ENCODE data around the gene P2RX4.
"Not testable (repeated sequence)": the region's sequence is repeated elsewhere in the genome, so short reads cannot be mapped to it uniquely, and the experiment has no call there.

The P2RX4 gene, protein sequence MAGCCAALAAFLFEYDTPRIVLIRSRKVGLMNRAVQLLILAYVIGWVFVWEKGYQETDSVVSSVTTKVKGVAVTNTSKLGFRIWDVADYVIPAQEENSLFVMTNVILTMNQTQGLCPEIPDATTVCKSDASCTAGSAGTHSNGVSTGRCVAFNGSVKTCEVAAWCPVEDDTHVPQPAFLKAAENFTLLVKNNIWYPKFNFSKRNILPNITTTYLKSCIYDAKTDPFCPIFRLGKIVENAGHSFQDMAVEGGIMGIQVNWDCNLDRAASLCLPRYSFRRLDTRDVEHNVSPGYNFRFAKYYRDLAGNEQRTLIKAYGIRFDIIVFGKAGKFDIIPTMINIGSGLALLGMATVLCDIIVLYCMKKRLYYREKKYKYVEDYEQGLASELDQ

DNA sequence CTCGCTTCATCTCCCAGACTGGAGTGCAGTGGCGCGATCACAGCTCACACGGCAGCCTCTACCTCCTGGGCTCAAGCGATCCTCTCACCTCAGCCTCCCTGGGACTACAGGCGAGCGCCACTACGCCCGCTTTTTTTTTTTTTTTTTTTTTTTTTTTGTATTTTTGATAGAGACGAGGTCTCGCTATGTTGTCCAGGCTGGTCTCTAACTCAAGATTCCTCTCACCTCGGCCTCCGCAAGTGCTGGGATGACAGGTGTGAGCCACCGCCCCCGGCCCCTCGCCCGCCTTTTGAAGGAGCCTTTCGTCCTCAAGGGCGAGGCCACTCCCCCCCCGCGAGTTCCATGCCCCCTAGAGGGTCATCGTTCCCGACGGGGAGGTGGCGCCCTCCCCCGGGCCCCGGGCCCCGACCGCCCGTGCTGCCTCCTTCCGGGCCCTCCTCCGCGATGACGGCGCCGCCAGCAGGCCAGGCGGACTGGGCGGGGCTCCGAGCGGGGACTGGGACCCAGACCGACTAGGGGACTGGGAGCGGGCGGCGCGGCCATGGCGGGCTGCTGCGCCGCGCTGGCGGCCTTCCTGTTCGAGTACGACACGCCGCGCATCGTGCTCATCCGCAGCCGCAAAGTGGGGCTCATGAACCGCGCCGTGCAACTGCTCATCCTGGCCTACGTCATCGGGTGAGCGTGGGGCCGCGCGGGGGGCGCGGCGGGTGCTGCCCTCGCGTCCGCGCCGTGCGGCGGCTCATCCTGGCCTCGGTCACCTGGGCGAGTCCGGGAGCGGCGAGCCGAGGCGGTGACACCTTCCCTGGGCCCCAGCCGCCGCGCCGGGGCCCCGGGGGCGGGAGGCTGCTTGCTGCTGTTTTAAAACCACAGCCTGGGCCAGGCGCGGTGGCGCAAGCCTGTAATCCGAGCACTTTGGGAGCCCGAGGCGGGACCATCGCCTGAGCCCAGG is at the start of gene P2RX4:
Gene P2RX4 (plus strand): TSS at position 506 of the 949 bp plus-strand sequence. CDS start 36 bp downstream, at position 542.
- peak; percentile 92 for DNase-seq

DNA sequence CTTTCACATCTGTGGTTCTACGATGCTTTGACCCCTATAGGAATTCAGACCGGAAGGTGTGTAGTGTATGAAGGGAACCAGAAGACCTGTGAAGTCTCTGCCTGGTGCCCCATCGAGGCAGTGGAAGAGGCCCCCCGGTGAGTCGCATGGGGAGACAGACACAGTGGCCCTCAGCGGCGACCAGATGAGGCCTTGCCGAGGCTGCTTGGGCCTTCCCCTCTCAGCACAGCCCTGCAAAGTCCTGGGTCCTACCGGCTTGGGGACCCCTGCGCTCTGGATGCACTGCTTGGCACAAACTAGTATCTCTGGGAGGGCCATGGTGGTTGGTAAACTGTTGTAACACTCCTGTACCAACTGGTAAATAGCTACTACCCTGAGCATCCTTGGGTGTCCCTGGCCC is 47.5 kb upstream of the P2RX4 start:
- no peak for DNase-seq

DNA sequence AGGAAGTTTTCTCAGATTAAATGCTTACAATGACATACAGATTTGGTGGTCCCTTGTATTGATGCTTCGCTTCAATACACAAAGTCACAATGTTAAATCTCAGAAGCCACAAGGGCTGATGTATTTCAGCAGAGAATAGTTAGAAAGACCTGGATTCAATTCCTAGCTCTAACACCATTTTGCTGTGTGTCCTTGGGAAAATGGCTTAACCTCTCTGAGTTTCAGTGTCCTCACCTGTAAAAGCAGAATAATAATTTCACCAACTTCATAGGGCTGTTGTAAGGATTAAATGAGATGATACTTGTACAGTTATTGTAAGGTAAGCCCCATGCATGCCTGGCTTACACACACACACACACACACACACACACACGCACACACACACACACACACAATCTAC is 46.9 kb upstream of the P2RX4 start:
- no peak for DNase-seq

DNA sequence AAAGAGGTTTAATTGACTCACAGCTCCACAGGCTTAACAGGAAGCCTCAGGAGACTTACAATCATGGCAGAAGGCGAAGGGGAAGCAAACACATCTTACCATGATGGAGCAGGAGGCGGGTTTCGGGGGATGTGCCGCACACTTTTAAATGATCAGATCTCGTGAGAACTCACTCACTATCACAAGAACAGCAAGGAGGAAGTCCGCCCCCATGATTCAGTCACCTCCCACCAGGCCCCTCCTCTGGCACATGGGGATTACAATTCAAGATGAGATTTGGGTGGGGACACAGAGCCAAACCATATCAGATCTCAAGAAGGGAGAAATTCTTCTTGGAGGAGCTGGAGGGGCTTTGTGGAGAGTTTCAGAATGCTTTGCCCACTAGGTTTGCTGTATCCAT is 45.1 kb upstream of the P2RX4 start:
- DNase-seq, result not testable (repeated sequence)

DNA sequence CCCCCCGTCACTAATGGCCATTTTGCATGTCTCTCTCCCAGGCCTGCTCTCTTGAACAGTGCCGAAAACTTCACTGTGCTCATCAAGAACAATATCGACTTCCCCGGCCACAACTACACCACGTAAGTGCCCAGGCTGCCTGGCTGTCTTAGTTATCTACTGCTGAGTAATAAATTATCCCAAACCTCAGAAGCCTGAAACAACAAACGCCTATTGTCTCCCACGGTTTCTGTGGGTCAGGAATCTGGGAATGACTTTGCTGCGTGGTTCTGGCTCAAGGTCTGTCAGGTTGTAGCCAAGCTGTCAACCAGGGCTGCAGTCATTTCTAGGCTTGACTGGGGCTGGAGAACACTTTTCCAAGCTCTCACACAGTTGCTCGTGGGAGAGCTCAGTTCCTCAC is 44.6 kb upstream of the P2RX4 start:
- DNase-seq, result no peak

DNA sequence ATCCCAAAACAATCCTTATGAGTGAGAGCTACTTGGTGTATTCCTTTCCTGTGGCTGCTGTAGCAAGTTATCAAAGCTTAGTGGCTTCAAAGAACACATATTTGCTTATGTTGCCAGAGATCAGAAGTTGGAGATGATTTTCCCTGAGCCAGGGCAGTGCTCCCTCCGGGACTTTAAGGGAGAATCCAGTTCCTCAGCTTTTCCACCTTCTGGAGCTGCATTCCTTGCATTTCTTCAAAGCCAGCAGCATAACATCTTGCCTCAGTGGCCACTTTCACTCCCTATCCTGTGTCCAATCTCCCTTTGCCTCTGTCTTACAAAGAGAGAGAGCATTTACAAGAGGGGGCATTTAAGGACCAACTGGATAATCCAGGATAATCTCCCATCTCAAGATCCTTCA is 43.6 kb upstream of the P2RX4 start:
- no peak for DNase-seq

DNA sequence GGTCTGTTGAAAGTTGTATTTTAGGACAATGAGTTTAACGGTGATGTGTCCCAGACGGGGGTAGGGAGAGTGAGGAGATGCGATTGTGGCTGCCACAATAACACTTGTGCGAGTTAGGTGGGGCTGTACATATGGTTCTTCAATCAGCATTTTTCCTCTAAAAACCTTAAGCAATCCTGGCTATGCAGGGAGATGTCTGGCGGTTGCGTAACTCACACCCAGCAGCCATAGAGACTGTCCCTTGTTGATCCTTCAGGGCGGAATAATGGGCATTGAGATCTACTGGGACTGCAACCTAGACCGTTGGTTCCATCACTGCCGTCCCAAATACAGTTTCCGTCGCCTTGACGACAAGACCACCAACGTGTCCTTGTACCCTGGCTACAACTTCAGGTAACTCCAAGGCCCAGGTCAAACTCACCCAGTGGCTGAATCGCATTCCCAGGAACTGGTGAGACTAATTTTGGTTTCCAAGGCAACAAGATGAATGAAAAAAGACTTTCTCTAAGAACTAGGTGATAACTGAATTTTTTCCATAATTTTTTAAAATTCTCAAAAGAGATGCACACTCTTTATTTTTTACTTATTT is 42.6 kb upstream of the P2RX4 start:
- no peak for DNase-seq

DNA sequence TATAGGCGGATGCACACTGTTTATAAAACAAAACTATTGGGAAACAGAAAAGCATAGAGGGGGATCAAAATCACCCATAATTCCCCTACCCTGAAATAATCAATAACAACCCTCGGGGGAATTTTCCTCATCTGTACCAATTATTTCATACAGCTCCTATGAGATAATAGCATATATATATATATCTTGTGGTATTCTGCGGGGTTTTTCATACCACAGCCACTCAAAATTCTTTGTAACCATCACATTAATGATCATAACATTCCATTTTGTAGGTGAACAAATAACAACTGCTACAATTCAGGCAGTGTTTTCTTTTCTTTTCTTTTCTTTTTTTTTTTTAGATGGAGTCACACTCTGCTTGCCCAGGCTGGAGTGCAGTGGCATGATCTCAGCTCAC is 42.0 kb upstream of the P2RX4 start:
- no peak for DNase-seq

DNA sequence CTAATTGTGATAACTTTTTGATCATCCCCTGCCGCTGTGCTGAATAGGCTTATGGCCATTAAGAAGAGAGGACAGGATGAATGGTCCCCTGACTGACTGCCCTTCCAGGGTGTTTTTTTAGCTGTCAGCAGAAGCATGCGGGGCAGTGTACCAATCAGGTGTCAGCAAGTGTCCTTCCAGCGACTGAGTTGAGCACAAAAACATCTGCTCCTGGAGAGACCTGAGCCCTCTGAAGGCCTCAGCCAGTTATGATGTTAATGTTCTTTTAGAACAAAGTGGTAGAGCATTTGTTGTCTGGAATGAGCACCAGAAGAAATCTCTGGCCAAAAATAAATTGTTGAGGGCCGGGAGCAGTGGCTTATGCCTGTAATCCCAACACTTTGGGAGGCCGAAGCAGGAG is 39.8 kb upstream of the P2RX4 start:
- DNase-seq, result no peak

DNA sequence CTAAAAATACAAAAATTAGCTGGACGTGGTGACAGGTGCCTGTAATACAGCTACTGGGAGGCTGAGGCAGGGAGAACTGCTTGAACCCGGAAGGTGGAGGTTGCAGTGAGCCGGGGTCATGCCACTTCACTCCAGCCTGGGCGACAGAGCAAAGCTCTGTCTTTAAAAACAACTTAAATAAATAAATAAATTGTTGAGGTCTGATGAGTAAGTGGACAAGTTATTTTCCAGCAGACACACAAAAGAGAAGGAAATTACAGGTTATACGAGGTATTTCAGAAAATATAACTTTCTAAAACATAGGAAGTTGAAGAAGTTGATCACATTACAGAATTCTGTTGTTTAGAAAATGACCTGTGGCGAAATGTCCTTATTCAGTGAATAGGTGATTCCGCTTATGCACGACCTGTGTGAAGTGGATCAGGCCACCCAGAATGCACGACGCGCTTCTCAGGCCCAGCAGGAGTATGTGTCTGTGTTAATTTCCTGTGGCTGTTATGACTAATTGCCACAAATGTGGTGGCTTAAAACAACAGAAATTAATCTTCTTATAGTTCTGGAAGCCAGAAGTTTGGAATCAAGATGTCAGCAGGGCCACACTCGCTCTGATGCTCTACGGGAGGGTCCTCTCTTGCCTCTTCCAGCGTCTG is 39.2 kb upstream of the P2RX4 start:
- peak; percentile 30 for DNase-seq

DNA sequence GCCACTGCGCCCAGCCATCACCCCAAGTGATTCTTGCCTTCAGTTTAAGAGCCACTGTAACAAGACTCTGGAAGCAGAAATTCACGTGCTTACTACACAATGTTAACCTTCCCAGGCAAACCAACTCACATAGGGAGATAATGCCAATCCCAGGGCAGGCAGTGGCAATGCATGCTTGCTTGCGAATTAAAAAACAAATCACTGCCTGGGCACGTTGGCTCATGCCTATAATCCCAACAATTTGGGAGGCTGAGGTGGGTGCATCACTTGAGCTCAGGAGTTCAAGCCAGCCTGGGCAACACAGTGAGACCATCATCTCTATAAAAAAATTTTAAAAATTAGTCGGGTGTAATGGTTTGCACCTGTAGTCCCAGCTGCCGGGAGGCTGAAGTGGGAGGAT is 37.8 kb upstream of the P2RX4 start:
- DNase-seq, result no peak

DNA sequence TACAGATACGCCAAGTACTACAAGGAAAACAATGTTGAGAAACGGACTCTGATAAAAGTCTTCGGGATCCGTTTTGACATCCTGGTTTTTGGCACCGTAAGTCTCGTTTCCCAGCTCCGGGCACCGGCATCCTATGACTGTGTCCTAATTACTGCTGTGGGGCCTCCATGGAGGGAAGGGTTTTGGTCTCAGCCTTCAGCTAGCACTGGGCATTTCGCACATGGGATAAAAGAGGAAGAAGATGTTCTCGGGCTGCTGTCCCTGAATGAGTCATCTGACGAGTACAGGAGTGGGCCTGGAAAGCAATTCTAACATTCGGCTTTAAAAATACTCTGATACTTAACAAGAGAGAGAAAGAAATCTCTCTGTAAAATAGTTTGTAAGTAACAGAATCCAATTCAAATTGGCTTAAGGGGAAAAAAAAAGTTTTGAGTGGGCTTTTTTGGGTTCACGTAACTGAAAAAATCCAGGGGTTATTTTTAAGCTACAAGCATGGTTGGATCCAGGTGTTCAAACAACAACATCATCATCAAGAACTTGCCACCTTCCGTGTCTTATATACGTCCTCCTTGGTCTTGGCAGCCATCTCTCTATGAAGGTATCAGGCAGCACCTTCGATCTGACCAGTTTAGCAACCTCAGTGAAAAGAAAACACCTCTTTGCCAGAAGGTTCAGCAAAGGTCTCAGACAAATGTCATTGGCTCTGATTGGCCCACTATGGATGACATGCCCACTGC is 34.4 kb upstream of the P2RX4 start:
- no peak for DNase-seq

DNA sequence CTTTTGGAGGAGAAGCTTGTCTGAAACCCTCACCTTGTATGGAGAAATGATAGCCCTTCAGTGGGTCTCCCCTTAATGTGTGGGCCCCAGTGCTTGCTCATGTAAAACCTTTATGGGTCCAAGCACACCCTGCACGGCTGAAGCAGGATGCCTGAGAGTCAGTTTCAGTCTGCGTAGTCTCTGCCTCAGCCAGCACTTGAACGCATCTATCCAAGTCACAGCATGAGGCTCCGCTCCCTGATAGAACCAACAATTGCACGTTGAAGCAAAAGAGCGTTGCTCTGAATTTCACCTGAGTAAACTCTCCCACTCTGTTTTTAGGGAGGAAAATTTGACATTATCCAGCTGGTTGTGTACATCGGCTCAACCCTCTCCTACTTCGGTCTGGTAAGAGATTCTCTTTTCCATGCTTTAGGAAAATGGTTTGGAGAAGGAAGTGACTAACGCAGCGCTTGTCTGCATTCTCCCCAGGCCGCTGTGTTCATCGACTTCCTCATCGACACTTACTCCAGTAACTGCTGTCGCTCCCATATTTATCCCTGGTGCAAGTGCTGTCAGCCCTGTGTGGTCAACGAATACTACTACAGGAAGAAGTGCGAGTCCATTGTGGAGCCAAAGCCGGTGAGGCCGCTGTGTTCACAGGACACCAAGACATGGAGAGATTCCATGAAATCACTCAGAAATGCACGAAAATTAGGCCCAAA is 33.0 kb upstream of the P2RX4 start:
- DNase-seq, result no peak

DNA sequence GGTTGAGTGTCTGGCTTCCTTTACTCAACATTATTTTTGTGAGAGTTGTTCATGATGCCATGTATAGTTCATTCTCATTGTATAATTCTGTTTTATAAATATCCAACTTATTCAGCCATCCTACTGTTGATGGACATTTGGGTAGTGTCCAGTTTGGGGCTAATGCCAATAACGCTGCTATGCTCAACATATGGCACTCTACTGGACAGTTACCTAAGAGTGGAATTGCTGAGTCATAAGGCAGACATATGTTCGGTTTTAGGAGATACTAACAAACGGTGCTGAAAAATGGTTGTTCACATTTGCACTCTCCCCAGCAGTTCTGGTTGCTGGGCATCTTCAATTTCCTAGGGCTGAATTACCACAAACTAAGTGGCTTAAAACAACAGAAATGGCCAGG is 28.7 kb upstream of the P2RX4 start:
- no peak for DNase-seq

DNA sequence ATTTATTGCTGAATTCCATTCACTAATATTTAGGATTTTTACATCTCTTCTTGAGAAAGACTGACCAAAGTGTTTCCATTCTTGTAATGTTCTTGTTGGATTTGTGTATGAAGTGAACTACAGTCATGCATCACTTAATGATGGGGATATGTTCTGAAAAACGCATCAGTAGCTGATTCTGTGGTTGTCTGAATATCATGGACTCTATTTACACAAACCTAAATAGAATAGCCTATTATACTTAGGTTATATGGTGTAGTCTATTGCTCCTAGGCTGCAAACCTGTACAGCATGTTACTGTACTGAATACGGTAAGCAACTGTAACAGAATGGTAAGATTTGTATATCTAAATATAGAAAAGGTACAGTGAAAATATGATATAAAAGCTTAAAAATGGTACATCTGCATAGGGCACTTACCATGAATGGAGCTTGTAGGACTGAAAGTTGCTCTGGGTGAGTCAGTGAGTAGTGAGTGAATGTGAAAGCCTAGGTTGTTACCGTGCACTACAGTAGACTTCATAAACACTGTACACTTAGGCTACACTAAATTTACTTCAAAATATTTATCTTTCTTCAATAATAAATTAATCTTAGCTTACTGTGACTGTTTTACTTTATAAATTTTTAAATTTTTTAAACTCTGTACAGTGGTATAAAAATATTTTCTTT is 27.6 kb upstream of the P2RX4 start:
- DNase-seq, result peak; percentile 51

DNA sequence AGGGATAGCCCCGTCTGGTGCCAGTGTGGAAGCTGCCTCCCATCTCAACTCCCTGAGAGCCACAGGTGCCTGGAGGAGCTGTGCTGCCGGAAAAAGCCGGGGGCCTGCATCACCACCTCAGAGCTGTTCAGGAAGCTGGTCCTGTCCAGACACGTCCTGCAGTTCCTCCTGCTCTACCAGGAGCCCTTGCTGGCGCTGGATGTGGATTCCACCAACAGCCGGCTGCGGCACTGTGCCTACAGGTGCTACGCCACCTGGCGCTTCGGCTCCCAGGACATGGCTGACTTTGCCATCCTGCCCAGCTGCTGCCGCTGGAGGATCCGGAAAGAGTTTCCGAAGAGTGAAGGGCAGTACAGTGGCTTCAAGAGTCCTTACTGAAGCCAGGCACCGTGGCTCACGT is 25.5 kb upstream of the P2RX4 start:
- no peak for DNase-seq

DNA sequence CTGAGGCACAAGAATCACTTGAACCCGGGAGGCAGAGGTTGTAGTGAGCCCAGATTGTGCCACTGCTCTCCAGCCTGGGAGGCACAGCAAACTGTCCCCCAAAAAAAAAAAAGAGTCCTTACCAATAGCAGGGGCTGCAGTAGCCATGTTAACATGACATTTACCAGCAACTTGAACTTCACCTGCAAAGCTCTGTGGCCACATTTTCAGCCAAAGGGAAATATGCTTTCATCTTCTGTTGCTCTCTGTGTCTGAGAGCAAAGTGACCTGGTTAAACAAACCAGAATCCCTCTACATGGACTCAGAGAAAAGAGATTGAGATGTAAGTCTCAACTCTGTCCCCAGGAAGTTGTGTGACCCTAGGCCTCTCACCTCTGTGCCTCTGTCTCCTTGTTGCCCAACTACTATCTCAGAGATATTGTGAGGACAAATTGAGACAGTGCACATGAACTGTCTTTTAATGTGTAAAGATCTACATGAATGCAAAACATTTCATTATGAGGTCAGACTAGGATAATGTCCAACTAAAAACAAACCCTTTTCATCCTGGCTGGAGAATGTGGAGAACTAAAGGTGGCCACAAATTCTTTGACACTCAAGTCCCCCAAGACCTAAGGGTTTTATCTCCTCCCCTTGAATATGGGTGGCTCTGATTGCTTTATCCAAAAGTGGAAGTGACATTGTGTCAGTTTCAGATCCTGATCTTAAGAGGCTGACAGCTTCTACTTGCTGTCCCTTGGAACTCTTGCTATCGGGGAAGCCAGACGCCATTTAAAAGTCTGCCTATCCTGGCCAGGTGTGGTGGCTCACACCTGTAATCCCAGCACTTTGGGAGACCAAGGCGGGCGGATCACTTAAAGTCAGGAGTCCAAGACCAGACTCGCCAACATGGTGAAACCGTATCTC is 24.7 kb upstream of the P2RX4 start:
- DNase-seq, result no peak

DNA sequence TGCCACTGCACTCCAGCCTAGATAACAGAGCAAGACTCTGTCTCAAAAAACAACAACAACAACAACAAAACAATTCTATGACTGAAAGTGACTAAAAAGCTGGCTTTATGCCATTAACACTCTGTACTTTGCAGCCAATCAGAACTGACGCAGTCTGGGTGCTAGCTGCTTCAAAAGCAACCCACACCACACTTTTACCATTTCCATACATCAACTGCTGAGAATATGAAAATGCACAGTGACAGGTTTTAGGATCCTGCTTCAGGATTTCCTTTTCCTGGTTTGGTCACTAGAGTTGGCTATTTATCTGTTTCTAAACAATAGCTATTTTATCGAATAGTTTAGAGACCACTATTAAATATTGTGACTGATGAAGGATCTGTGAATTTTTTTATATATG is 23.1 kb upstream of the P2RX4 start:
- no peak for DNase-seq

DNA sequence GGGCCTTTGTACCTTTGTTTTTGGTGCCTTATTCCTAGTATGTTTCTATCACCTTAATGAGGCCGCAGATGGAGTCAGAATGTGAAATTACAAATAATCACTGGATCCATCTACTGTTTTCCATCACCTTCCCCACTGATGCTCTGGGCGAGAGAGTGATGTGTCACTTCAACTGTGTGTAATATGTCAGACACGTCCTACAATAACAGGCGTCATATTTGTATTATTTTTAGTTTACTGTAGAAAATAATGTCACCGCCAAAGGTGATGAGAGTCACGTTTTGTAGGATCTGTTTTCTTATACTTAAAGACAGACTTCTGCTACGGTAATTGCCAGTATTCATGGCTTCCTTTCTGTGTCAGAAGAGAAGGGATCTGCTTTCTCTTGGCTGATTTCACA is 22.4 kb upstream of the P2RX4 start:
- DNase-seq, result no peak

DNA sequence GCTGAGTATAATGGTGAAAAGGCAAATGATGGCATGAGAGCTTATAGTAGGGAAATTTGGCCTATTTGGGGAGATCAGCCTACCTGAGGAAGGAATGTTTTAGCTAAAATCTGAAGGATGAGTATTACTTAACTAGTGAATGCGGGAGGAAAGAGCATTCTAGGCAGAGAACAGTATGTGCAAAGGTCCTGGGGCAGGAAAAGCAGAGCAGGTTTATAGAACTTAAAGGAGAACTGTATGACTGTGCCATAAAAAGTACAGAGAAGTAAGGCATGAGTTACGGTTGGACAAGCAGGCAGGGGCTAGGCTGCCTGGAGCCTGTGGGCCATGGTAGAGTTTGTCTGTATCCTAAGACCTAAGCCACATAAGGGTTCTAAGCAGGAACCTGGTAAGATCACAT is 21.7 kb upstream of the P2RX4 start:
- no peak for DNase-seq

All from activated CD4-positive, alpha-beta T cell treated with anti-CD3 and anti-CD28 coated beads, Interleukin-2, amount 50 U/mL, for 16 hours (primary cell).